K562 (cell line): ENCODE data around the gene FA2H. TPM values are rescaled to one million over a fixed set of nuclear protein-coding genes. Genes with fewer than 3 reads are reported as not detected.

Experiments
- ARHGAP35 ChIP-seq: fragments of 450-650 bp; IDR thresholded peaks from 2 replicates; pipeline ENCODE4 v1.6.1; 2018; ENCODE audit not compliant: partially characterized antibody
- ATF4 ChIP-seq: fragments of 450-650 bp; formaldehyde crosslinking; IDR thresholded peaks from 2 replicates; pipeline ENCODE4 v1.4.0; 2022; ENCODE audit warnings: mild to moderate bottlenecking, moderate library complexity
- CCAR2 ChIP-seq: fragments of 200-400 bp; formaldehyde crosslinking; IDR thresholded peaks from 2 replicates; pipeline ENCODE4 v1.6.1; 2017; ENCODE audit warnings: mild to moderate bottlenecking, low read depth, low read length
- CHCHD3 ChIP-seq: fragments of 250-450 bp; sonication (Bioruptor Pico); IDR thresholded peaks from 2 replicates; pipeline ENCODE4 v2.1.2; 2022; ENCODE audit warnings: mild to moderate bottlenecking
- CREB1 ChIP-seq, 2 experiments: sonication (generic) in 1 of 2; formaldehyde crosslinking in 1 of 2; IDR thresholded peaks; 2 replicates each; pipeline versions ENCODE4 v1.6.1 to v1.8.0; 2012 to 2022; ENCODE audit warnings: inconsistent platforms in 1 of 2, mild to moderate bottlenecking in 1 of 2, missing genetic modification reagents in 1 of 2, moderate library complexity in 1 of 2
- FOXA3 ChIP-seq, 2 experiments: fragments of 450-650 bp in 1 of 2; sonication (generic) in 1 of 2; formaldehyde crosslinking; IDR thresholded peaks in 1 of 2; conservative IDR thresholded peaks in 1 of 2; 2 replicates each; pipeline versions ENCODE4 v1.4.0 to v1.8.0; 2020 to 2022; ENCODE audit warnings: mild to moderate bottlenecking in 2 of 2, missing genetic modification reagents in 1 of 2
- FOXJ2 ChIP-seq: fragments of 200-800 bp; sonication (Bioruptor generic); IDR thresholded peaks from 2 replicates; pipeline ENCODE4 v1.6.1; 2016; ENCODE audit warnings: missing genetic modification characterization, missing compliant biosample characterization
- FOXP4 ChIP-seq: sonication (generic); formaldehyde crosslinking; IDR thresholded peaks from 2 replicates; pipeline ENCODE4 v1.8.0; 2022; ENCODE audit warnings: mild to moderate bottlenecking, missing genetic modification reagents, borderline replicate concordance
- HCFC1 ChIP-seq: IDR thresholded peaks from 2 replicates; pipeline ENCODE4 v1.6.1; 2012; ENCODE audit warnings: low read depth, low read length, improper control_type of control experiment
- HMGXB4 ChIP-seq: sonication (generic); formaldehyde crosslinking; IDR thresholded peaks from 2 replicates; pipeline ENCODE4 v1.8.1; 2023; ENCODE audit warnings: mild to moderate bottlenecking, missing genetic modification reagents
- MIER1 ChIP-seq: fragments of 450-650 bp; IDR thresholded peaks from 2 replicates; pipeline ENCODE4 v1.6.1; 2016; ENCODE audit warnings: antibody characterized with exemption, mild to moderate bottlenecking, low read depth
- SAFB ChIP-seq: fragments of 200-400 bp; formaldehyde crosslinking; IDR thresholded peaks from 2 replicates; pipeline ENCODE4 v1.6.1; 2017; ENCODE audit warnings: low read depth, low read length, borderline replicate concordance
- SAFB2 ChIP-seq: fragments of 200-400 bp; formaldehyde crosslinking; IDR thresholded peaks from 2 replicates; pipeline ENCODE4 v1.6.1; 2018; ENCODE audit warnings: borderline replicate concordance, low read length, low read depth, moderate library complexity; ENCODE audit not compliant: severe bottlenecking
- SMAD2 ChIP-seq: fragments of 150-350 bp; IDR thresholded peaks from 2 replicates; pipeline ENCODE4 v1.6.1; 2014; ENCODE audit warnings: low read depth, mild to moderate bottlenecking, low read length
- SNAPC5 ChIP-seq: fragments of 250-450 bp; sonication (Bioruptor Pico); IDR thresholded peaks from 2 replicates; pipeline ENCODE4 v1.8.0; 2021; ENCODE audit warnings: moderate library complexity, mild to moderate bottlenecking, inconsistent platforms
- TRIM28 ChIP-seq: fragments of 450-650 bp; IDR thresholded peaks from 2 replicates; pipeline ENCODE4 v1.6.1; 2017
- XRCC3 ChIP-seq: fragments of 450-650 bp; IDR thresholded peaks from 2 replicates; pipeline ENCODE4 v1.6.1; 2017; ENCODE audit warnings: mild to moderate bottlenecking, moderate library complexity
- ZFX ChIP-seq: sonication (generic); formaldehyde crosslinking; IDR thresholded peaks from 2 replicates; pipeline ENCODE4 v1.8.0; 2022; ENCODE audit warnings: mild to moderate bottlenecking, missing genetic modification reagents, moderate library complexity
- ZNF134 ChIP-seq: fragments of 250-450 bp; sonication (Bioruptor Pico); conservative IDR thresholded peaks from 2 replicates; pipeline ENCODE4 v1.4.0; 2020
- ZNF561 ChIP-seq: fragments of 450-650 bp; formaldehyde crosslinking; conservative IDR thresholded peaks from 2 replicates; pipeline ENCODE4 v1.4.0; 2020; ENCODE audit warnings: mild to moderate bottlenecking, moderate library complexity
- ZNF644 ChIP-seq: fragments of 200-800 bp; sonication (Bioruptor generic); IDR thresholded peaks from 2 replicates; pipeline ENCODE4 v1.6.1; 2016; ENCODE audit warnings: low read depth, missing genetic modification characterization, missing compliant biosample characterization
- ZNF655 ChIP-seq: fragments of 250-450 bp; sonication (Bioruptor Pico); IDR thresholded peaks from 2 replicates; pipeline ENCODE4 v1.5.0; 2021
- polyA plus RNA-seq, 8 experiments: library from polyadenylated mRNA; depleted of rRNA in 4 of 8; stranded (reverse) in 5 of 8; unstranded in 3 of 8; fragments of >200 nt; fragmentation: Nextera tagmentation in 2 of 8; fragmentation: Illumina TruSeq in 1 of 8; extraction: Ambion mirVana in 2 of 8; extraction: Trizol in 1 of 8; gene quantifications; 2 replicates each; pipeline versions ENCODE4 v1.2.1 to v1.2.3, GENCODE V29; 2011 to 2014; ENCODE audit warnings: inconsistent platforms in 1 of 8, missing spikeins in 1 of 8
- total RNA-seq, 7 experiments: library from RNA; depleted of rRNA in 6 of 7; stranded (reverse); fragments of >200 nt in 6 of 7; fragmentation: Illumina TruSeq in 2 of 7; extraction: Trizol in 2 of 7; gene quantifications; 2 replicates each; pipeline versions ENCODE4 v1.2.1 to v1.2.3, GENCODE V29; 2011 to 2021; ENCODE audit warnings: low replicate concordance in 1 of 7

FA2H gene
- total and polyA plus RNA-seq, 9 of the 15 experiments (the other 6 are each of a cell fraction or from before 2014, with no cell fraction given), result not detected

- no peak for TF ChIP-seq ATF4 (CRISPR knock-in tag)
- TF ChIP-seq ARHGAP35, result no peak
- no peak for TF ChIP-seq MIER1
- no peak for TF ChIP-seq XRCC3
- TF ChIP-seq FOXP4 (CRISPR knock-in tag), result no peak
- no peak for TF ChIP-seq SAFB2
- TF ChIP-seq CHCHD3, result no peak
- no peak for TF ChIP-seq SNAPC5 (CRISPR knock-in tag)
- no peak for TF ChIP-seq ZNF134 (CRISPR knock-in tag)
- TF ChIP-seq CREB1 (IDR thresholded peaks at IDR 0.05), result peak; percentile 88
- TF ChIP-seq CREB1 (CRISPR knock-in tag; IDR thresholded peaks at IDR 0.05), result peak; percentile 91
- TF ChIP-seq SMAD2, result no peak
- peak; percentile 23; the same call in 1 of the 2 replicates for TF ChIP-seq TRIM28
- TF ChIP-seq HCFC1, result peak; percentile 60
- peak; percentile 95 for TF ChIP-seq ZFX (CRISPR knock-in tag)
- no peak for TF ChIP-seq FOXJ2 (tag)
- TF ChIP-seq SAFB, result no peak
- no peak for TF ChIP-seq ZNF561 (CRISPR knock-in tag)
- no peak for TF ChIP-seq CCAR2
- TF ChIP-seq ZNF644 (tag), result no peak
- TF ChIP-seq ZNF655 (CRISPR knock-in tag), result no peak
- no peak for TF ChIP-seq HMGXB4
- TF ChIP-seq FOXA3 (CRISPR knock-in tag; conservative IDR thresholded peaks at IDR 0.05 in 1 of 2, IDR thresholded peaks at IDR 0.05 in 1 of 2), result 0 out of 4 replicates have a peak, but pooled peaks of 1 of the 2 experiments have one; percentile 44
These were observed 108.0 kb downstream of the FA2H start, which contains the start of gene RFWD3 (continued) for GRCh38 chr16:74666425-74667254.
